ENCODE measurements around the gene ASB13.
A peak's percentile ranks its signal among the peaks of the same experiment; 100 is the strongest.
"Not testable (repeated sequence)": the region's sequence is repeated elsewhere in the genome, so short reads cannot be mapped to it uniquely, and the experiment has no call there.

ASB13 gene

DNA sequence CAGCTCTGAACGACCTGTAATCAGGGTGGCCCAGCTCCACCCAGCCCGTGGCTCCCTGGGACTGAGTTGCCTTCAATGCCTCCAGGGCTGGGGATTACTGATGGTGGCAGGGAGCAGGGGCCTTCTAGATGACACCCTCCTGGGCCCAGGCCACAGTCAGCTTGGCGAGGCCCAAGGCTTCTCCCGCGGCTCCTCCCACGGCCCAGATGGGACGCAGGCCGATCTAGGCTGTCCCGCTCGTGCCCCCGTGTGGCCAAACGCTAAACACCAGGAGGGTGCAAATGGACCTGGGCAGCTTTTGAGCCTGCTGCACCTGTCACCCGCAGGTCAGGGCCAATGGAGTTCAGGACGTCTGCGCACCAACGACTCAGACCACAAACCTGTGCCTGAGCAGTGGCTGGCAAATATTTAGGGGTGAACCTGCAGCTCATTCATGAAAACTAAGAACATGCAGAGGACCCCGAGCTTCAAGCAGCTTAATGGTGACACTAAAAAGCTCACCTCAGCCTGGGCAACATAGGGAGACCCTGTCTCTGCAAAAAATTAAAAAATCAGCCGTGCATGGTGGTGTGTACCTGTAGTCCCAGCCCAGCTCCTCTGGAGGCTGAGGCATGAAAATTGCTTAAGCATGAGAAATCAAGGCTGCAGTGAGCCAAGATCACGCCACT, 43.2 kb downstream of the ASB13 start:
- DNase-seq = peak; percentile 63 to 69

DNA sequence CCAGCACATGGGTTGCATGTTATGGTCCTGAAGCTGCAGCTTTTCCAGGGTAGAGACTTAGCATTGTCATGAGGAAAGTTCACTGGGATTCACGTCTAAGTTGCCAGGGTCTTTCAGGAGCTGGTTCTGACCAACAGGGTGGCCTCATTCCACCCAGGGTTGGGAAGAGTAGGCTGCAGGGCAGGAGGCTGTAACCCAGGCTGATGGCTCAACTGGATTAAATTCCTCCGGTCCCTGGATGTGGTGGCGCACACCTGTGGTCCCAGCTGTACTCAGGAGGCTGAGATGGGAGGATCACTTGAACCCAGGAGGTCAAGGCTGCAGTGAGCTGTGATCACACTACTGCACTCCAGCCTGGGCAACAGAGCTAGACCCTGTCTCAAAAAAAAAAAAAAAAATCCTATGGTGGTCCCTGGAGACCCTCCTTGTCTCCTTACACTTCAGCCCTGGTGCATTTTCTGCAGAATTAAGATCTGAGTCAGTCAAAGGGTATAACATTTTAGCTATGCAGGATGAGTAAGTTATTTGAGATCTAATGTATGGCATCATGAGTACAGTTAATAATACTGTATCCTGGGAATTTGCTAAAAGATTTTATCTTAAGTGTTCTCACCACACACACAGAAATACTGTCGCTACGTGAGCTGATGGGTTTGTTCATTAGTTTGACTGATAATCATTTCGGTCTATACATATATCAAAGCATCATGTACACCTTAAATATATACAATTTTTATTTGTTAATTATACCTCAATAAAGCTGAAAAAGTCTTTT, 44.0 kb downstream of the ASB13 start:
- no peak for DNase-seq

DNA sequence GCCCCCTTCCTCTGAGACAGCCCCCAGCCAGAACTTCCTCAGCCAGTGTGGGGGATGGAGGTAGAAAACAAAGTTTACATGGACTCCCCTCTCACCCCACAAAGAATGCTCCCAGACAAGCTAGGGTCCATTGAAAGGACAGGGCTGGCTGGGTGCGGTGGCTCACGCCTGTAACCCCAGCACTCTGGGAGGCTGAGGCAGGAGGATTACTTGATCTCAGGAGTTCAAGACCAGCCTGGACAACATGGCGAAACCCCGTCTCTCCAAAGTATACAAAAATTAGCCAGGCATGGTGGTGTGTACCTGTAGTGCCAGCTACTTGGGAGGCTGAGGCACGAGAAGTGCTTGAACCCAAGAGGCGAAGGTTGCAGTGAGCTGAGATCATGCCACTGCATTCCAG, 45.0 kb downstream of the ASB13 start:
- DNase-seq = not testable (repeated sequence)

DNA sequence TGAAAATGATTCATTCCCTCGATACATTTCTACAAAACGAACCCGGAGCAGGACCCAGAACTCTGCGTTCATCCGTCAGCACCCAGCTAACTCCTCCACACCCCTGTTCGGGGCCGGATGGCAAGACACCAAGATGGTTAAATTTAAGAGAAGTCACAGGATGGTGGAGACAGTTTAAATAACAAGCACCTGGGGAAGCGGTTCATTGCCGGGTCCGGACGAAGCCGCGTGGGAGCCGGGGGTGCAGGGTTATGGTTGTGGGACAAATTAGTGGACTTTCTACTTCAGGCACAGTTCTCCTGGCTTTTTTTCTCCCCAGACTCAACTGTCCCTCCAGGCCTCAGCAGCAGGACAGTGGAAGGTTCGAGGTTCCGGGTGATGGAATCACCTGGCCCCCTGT, 45.4 kb downstream of the ASB13 start:
- no peak for DNase-seq

DNA sequence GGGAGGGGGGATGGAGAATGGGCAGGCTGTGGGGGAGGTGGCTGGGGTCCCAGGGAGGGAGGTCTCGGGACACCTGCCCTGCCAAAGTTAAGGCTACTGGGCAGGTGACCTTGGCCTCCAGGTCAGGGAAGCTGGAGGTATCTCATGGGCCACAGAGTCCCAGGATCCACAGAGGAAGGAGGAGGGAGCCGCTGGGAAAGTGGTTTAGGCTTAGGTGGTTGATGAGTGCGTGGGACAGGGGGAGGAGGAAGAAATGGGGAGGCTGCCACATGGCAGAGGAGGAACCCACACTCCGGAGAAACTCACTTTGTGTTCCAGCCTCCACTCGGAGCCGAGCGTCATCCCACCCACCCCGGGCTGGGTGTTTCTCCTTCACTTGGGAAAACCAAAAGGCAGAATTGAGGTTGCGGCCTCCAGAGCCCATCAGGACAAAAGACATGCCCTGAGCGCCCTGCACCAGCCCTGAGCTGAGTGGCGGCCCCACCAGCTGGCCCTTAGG, 46.1 kb downstream of the ASB13 start:
- DNase-seq = no peak

DNA sequence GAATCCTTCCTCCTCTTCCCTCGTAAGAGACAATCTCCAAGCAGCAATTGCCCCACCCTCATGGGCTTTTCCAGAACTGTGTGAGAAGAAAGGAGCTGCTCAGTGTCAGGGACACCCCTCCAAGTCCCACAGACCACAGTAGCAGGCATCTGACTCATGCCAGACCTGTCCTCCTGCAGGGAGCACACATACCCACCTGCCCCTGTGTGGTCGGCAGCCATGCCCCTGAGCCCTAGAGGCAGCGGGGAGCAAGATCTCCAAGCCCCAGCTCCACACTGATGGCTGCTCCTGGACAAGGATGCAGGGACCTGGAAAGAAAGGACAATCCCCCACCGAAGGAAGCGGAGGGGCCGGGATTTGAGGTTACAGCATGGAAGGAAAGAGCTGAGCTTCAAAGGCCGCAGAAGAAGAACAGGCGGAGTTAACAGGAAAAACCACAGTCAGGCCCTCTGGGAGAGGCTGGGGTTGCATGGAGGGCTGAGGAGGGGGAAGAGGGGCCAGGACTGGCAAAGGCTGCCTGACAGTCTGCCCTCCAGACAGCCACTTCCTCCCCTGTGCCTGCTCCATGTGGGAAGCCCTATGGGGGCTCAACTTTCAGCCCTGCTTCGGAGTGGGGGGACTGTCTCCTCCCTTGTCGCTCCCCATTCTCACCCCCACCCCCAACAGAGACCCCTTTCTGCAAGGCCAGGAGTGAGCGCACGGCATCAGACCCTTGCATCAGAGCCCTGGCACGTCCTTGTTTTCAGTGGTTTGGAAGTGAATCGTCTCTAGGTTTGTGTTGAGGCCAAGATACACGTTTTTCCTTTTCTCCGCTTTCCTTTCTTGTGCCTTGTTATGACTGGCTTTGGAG, 46.8 kb downstream of the ASB13 start:
- DNase-seq = no peak

DNA sequence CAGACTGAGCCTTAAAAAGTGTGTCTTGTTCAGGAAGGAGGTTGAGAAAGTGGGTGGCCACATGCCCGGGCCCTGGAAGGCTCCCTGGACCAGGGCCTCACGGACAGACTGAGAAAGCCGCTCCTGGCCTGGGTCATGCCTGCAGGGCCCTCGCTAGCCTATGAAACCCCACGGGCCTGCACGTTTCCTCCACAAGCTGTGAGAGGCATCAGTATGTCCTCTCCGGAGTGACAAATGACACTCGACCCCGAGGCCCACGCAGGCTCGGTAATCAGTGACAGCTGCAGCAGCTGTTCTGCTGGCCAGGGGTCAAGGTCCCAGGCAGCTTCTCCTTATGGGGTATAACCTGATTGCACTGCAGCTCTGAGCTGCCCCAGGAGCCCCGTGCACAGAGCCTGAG, 47.6 kb downstream of the ASB13 start:
- DNase-seq = no peak

DNA sequence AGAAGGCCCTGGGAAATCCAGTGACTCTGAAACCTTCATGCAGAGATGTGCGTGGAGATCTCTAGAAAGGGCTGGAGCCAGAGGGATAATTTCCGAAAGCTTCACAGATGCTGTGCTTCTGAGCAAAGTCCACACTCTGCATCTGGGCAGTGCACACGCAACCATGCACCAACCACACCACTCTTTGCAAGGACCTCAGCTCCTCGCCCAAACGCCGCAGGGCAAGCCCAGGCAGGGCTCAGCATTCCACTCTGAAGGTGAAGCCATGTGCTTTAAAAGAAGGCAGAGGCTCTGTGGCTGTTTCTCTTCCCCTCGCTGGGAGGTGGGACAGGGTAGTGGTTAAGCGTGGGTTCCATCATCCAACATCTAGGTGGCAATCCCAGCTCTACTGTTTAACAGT, 48.4 kb downstream of the ASB13 start:
- no peak for DNase-seq

DNA sequence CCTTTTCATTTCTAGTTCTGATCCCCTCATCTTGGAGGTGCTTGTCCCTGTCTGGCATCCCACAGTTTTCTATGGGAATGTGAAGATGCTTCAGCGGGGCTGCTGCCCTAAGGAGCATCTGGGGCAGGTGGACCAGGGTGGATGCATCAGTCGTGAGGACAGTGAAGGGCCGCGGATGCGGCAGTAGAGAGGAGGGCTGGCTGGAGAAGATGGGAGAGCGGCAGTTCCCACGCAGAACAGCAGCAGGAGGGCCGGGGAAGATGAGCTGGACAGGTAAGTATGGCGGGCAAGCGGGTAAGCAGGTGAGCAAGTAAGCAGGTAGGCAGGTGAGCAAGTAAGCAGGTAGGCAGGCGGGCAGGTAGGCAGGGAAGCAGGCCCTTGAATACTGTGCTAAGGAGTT, 48.9 kb downstream of the ASB13 start:
- DNase-seq = no peak

DNA sequence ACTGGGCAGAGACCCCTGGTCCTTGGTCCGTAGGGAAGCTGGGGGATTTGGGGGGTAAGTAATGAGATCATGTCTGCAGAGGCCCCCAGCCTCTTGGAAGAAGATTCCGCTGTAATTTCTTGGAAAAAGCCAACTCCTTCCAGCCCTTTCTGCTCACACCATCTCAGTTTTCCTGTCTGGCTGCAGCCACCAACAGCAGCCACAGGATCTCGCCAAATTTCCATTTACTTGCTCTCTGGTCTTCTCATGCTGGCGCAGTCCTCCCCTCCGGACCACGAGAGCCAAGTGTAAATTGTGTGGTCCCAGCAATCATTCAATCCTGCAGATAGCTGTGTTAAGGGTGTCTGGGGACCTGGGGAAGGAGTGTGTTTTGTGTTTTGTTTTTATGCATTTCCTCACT, 49.6 kb downstream of the ASB13 start:
- no peak for DNase-seq

DNA sequence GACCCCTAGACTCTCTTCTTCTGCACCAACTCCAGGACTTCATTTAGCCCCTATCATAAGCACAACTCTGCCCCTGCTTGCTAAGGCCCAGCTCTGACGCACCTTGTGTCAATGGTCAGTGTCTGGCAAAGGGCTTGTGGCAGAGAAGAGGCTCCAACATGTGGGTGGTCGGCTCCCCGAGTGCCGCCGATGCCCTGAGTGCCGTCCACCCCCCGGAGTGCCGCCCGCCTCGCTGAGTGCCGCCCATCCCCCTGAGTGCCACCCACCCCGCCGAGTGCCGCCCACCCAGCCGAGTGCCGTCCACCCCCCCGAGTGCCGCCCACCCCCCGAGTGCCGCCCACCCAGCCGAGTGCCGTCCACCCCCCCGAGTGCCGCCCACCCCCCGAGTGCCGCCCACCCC, 50.3 kb downstream of the ASB13 start:
- no peak for DNase-seq

DNA sequence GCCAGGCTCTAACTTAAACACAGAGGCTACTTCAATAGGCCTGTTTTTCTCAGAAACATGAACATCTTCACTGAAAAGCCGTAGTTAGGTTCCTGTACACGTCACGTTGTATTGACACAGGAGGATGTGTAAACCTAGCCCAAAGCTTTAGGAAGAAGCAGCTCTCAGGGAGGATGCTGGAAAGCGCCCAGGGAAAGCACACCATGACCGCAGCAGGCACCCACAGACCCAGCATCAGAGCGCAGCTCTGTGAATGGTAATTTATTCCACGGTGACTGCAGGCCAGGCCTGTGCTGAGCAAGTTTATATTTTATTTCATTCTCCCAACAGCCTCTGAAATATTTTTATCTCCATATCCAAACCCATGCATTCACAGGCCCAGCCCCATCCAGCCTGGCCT, 51.1 kb downstream of the ASB13 start:
- DNase-seq = no peak

DNA sequence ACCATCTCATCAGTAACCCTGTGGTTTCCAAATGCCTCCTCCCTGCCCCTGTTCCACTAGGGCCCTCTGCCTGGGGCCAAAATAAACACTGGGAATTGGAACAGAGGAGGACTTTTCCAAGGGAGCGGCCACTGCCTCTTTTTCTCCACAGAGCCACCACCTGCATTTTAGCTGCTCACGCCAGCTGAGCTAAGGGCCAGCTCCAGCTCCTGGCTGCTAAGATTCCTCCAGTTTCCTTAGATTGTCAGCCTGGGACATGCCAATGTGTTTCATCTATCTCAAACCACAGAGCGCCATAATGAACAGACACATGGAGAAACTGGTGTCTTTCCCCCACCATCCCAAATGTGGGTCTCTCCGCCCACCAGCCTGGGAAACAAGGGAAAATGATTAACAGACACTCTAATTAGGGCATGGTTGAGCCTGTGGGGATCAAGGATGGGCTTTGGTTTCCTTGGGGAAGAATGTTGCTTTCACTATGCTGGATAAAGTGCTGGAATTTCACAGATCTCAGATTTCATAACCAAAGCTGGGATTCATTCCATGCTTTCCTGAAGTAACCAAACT, 52.2 kb downstream of the ASB13 start:
- no peak for DNase-seq

DNA sequence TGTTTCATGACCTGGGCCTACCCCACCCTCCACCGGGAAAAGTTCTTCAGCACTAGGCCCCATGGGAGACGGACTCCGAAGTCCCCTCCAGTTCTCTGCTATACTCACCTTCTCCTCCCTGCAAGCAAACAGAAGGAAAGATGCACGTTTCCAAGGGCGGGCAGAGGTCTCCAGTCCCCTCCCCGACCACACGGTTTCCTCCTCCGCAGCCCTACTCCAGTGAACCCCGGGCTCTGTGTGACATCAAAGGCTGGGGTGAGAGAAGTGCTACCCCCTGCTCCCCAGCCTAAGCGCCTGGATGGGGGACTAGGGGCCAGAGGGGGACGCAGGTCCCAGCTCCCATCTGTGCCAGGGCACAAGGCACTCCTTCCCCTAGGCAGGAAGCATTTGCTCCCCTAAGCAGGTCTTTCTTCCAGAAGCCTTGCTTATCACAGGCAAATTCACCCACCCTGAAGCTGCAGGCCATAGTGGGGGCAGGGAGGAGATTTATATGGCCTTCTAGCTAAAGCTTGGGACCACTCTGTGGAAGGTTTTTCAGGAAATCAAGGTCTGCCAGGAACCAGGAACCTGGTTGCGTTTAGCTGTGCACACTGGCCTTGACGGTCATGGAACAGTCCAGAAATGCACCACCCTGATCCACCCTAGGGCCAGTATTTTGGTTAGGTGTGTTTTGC, 52.8 kb downstream of the ASB13 start:
- no peak for DNase-seq

DNA sequence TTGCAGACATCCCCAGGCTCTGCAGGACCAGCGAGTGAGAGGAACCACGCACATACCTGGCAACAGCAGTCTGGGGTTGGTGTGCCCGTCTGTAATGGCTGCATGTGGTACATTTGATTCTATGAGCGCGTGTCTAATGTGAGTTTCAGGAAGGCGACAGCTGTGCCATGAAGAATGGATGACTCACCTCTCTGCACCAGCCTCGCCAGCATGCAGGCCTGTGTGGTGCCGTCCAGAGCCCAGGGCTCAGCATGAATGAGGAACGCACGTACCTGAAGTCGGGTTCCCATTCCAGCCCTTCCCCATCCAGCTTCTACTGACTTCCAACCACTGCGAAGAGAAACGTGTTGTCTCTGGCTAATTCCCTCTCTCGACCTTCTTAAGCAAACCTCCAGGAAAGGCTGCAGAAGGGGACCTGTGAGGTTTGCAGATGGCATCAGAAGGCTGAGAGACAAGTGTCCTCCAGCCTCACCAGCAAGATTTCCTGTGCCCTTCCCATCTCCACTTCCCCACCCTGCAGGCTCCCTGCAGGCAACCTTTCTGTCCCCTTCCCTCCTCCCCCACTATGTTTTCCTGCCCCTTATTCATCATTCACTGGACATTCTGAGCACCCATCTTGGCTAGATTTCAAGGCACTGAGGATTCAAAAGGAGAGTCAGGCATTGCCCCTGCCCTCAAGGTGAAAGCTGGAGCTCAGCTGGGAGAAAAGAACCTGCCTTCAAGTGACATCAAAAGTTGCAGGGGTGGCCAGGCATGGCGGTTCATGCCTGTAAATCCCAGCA, 54.3 kb downstream of the ASB13 start:
- no peak for DNase-seq

DNA sequence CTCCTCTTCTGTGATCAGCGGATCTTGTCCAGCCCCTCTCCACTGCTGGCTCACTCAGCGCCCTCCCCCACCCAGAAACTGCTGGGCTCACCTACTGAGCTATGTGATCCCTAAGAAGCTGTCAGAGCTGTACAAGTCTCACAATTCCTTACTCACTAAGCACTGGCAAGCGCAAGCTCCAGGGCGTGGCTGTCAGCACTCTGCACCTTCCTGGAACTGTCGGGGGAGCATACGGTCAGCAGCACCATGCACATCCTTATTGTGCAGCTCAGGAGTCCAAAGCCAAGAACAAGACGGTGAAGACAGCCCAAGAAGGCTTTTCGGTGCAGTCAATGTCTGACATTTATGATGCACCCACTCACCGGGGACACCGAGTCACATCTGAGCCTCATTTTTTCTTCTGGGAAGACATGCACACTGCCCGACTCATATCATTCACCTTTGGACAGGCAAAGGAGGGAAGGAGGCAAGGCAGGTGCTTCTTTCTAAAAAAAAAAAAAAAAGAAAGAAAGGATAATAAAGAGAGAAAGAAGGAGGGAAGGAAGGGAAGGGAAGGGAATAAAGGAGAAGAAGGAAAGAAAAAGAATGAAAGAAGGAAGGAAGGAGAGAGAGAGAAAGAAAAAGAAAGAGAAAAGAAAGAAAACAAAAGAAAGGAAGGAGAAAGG, 56.3 kb downstream of the ASB13 start:
- DNase-seq = no peak

DNA sequence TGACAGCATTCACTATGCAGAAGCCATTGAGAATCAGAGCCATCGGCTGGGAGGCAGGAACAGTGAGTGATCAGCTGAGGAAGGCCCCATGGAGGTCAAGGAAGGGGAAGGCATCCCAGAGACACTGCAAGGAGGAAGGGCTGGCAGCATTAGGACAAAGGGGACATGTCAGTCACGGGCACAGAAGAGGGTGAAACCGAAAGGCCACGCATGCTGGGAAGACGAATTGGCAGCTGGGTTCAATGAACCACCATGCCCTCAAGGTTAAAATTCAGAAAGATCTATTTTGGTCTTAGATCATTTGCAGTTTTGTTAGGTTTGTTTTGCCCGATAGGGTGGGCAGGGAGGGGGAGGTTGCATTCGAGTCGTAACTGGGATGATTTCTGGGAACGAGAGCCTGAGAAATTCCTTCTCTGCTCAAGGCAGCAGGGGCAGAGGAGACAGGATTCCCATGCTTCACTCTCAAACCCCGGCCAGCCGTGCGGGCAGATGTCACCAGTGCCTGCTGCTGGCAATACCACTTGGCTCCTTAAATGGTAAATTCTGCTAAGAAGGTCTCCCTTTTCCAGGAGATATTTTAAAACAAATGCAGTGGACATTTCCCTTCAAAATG, 57.7 kb downstream of the ASB13 start:
- DNase-seq = no peak

DNA sequence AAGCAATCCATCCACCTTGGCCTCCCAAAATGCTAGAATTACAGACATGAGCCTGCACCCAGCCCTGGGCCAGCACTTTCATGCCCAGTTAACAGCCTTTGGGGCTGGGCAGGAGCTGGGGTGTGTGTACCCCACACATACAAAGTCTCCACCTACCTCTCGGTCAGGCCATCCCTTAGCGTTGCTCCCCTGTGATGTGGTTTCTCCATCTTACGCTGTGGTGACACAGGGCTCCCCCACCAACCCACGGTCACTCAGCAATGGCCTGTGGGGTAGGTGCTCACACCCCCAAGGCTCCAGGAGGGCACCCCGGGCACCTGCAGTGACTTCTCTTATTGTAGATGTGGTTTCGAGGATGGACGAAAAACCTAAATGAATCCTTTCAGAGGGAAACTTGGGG, 58.8 kb downstream of the ASB13 start:
- DNase-seq = no peak

DNA sequence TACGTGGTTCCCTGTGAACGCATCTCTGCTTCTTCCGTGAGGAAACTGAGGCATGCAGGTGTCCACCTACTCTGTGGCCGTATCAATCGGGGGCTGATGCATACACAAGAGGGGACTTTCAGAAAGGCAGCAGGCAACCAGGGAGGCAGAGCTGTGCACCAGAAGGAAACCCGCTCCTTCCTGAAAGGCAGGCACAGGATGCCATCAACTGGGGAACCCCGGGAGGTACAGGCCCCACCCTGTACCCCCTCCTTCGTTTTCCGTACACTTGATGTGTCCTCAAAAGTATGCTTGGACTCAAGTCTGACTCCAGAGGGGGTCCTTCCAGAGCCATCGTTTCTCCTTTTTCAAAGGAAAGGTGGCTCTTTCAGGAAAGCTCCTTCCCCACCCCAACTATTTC, 59.5 kb downstream of the ASB13 start:
- DNase-seq = no peak

DNA sequence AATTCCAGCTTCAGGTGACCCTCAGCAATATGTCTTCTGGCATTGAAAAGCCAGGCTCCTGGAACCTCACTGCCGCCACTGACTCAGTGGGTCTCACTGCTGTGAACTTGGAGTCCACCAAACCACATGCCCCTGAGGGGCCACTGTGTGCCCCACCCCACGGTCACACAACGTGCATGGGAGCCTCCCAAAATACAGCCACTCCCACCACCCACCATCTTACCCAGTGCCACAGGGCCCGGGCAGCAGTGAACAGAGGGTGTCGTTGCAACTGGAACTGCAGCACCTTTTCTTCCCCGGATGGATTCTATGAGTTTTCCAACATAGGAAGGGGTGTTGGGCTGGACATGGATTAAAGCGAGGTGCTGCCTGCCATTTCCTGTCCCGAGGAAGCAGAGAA, 60.1 kb downstream of the ASB13 start:
- no peak for DNase-seq

DNA sequence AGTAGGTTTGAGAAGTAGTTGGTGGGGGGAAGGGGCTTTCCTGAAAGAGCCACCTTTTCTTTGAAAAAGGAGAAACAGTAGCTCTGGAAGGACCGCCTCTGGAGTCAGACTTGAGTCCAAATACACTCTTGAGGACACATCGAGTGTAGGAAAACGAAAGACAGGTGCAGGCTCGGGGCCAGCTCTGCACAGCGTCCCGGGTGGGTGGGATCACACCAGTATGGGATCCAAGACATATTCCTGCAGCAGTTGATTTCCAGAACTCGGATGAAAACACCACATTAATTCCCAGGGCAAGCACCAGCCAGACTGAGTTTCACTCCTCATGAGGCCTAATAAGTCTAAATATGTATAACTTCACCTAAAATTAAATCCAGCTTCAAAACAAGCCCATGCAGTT, 61.4 kb downstream of the ASB13 start:
- DNase-seq = no peak
